ENCODE data around the gene UBTD2.

UBTD2 gene

GRCh38 chr5:172266676-172267092 lies 16.9 kb downstream of the UBTD2 start:
- CTCF ChIA-PET: interaction anchor here (1.1 kb wide), 1 partner anchor 78 kb away, joined by 4 read pairs; no protein-coding TSS in a partner anchor
- no peaks in the 10 kb centered on the region for H3K9me3 ChIP-seq (ENCODE audit: control insufficient read depth, insufficient read depth, low read depth, low read length)
- POLR2A ChIA-PET: no interaction called here
- TF ChIP-seq YY1 (tag by site-specific recombination; IDR thresholded peaks at IDR 0.05): no peak
- peak; percentile 35 for TF ChIP-seq FEZF1 (tag by site-specific recombination; IDR thresholded peaks at IDR 0.05)
- no peak for TF ChIP-seq ZNF747 (tag by site-specific recombination; IDR thresholded peaks at IDR 0.05)
- TF ChIP-seq OSR2 (tag by site-specific recombination; IDR thresholded peaks at IDR 0.05): peak; percentile 43; the same call in 1 of the 2 replicates
- no peak for TF ChIP-seq ZNF394 (tag by site-specific recombination; IDR thresholded peaks at IDR 0.05; ENCODE audit: borderline replicate concordance)
- no peak for TF ChIP-seq ZNF138 (tag by site-specific recombination; IDR thresholded peaks at IDR 0.05; ENCODE audit: borderline replicate concordance)
- TF ChIP-seq ZBTB17 (tag by site-specific recombination; IDR thresholded peaks at IDR 0.05): peak; percentile 23; the same call in 1 of the 2 replicates
- no peak for TF ChIP-seq ZNF366 (tag by site-specific recombination; conservative IDR thresholded peaks at IDR 0.05)
- no peak for TF ChIP-seq ZNF596 (tag by site-specific recombination; IDR thresholded peaks at IDR 0.05)
- TF ChIP-seq ZNF610 (tag by site-specific recombination; IDR thresholded peaks at IDR 0.05; ENCODE audit: borderline replicate concordance): no peak
- 0 out of 2 replicates have a peak, but pooled peaks have one; percentile 43 for TF ChIP-seq ZNF18 (tag by site-specific recombination; IDR thresholded peaks at IDR 0.05)
- TF ChIP-seq ZNF335 (tag by site-specific recombination; conservative IDR thresholded peaks at IDR 0.05): no peak
- no peak for TF ChIP-seq ZNF449 (tag by site-specific recombination; IDR thresholded peaks at IDR 0.05)
- TF ChIP-seq GFI1B (tag by site-specific recombination; IDR thresholded peaks at IDR 0.05): no peak
- TF ChIP-seq GLI2 (tag by site-specific recombination; IDR thresholded peaks at IDR 0.05; ENCODE audit: borderline replicate concordance, low read depth): no peak
- TF ChIP-seq ZNF280D (tag by site-specific recombination; IDR thresholded peaks at IDR 0.05): no peak
- no peak for TF ChIP-seq ZNF677 (tag by site-specific recombination; IDR thresholded peaks at IDR 0.05)
- no peak for TF ChIP-seq ZBTB48 (tag by site-specific recombination; IDR thresholded peaks at IDR 0.05)
- no peak for TF ChIP-seq ZBTB10 (tag by site-specific recombination; IDR thresholded peaks at IDR 0.05)
- no peak for TF ChIP-seq WT1 (tag by site-specific recombination; IDR thresholded peaks at IDR 0.05)
- TF ChIP-seq ZNF362 (tag by site-specific recombination; IDR thresholded peaks at IDR 0.05): peak; percentile 77
- TF ChIP-seq ZNF785 (tag by site-specific recombination; IDR thresholded peaks at IDR 0.05): no peak
- no peak for TF ChIP-seq SP7 (tag by site-specific recombination; IDR thresholded peaks at IDR 0.05)
- no peak for TF ChIP-seq ZNF354C (tag by site-specific recombination; IDR thresholded peaks at IDR 0.05; ENCODE audit: borderline replicate concordance, low read depth)
- TF ChIP-seq ZNF214 (tag by site-specific recombination; IDR thresholded peaks at IDR 0.05; ENCODE audit: borderline replicate concordance): no peak
- no peaks in the 10 kb centered on the region; a peak in 1 of 3 replicates for H3K36me3 ChIP-seq (ENCODE audit: control insufficient read depth in 2 of 2, insufficient read depth in 1 of 2, low read length in 2 of 2)
- no peak overlapping the region for H3K4me3 ChIP-seq (ENCODE audit: low read depth, low read length)
- 0 out of 2 replicates have a peak overlapping the region, but pooled peaks have one; percentile 30 for H3K27ac ChIP-seq (ENCODE audit: extremely low read depth, low read depth, low read length)
- H3K4me1 ChIP-seq (ENCODE audit: control insufficient read depth, insufficient read depth, low read length): peaks cover 10% of the 10 kb centered on the region
